Ovary (tissue), 9 donors: ENCODE measurements around the gene EXOC2. TPM values are rescaled to one million over a fixed set of nuclear protein-coding genes. Genes with fewer than 3 reads are reported as not detected.

Experiments
- DNase-seq, 5 donors: peaks; one replicate each; pipeline ENCODE4 v3.0.0-alpha.2; 2019 to 2020
- H3K27ac ChIP-seq, 2 donors: fragments of 200-600 bp; one replicate each; pipeline versions ENCODE4 v1.5.1 to v1.8.0; 2019 to 2022
- H3K27me3 ChIP-seq: fragments of 200-600 bp; one replicate; pipeline ENCODE4 v1.8.0; 2022
- H3K36me3 ChIP-seq: fragments of 200-600 bp; sonication (generic); one replicate; pipeline ENCODE4 v1.5.1; 2019
- H3K4me1 ChIP-seq: one replicate; pipeline ENCODE4 v1.8.1; 2013; ENCODE audit warnings: mild to moderate bottlenecking, moderate library complexity; ENCODE audit not compliant: insufficient read depth
- H3K4me3 ChIP-seq: fragments of 200-600 bp; sonication (generic); one replicate; pipeline ENCODE4 v1.5.1; 2017
- H3K9me3 ChIP-seq, 2 donors: fragments of 200-600 bp in 1 of 2; sonication (generic) in 1 of 2; one replicate each; pipeline versions ENCODE4 v1.5.1 to v1.8.1; 2013 to 2019; ENCODE audit warnings: mild to moderate bottlenecking in 1 of 2, moderate library complexity in 1 of 2
- CTCF ChIP-seq, 3 donors: fragments of 450-650 bp in 2 of 3; fragments of 200-600 bp in 1 of 3; IDR thresholded peaks; one replicate each; pipeline versions ENCODE4 v1.5.1 to v1.8.0; 2016 to 2022; ENCODE audit warnings: antibody characterized with exemption in 3 of 3, mild to moderate bottlenecking in 1 of 3
- EP300 ChIP-seq: sonication (generic); formaldehyde crosslinking; IDR thresholded peaks from one replicate; pipeline ENCODE4 v1.6.1; 2017; ENCODE audit warnings: antibody characterized with exemption
- POLR2A ChIP-seq: fragments of 450-650 bp; IDR thresholded peaks from one replicate; pipeline ENCODE4 v1.6.1; 2017; ENCODE audit warnings: antibody characterized with exemption, mild to moderate bottlenecking, moderate library complexity
- WGBS, 3 donors: extraction: QIAGEN DNeasy Blood & Tissue Kit in 1 of 3; methylation state at CpG; one replicate each; pipeline versions ENCODE4 v1.1.5 to v1.1.7; 2013 to 2017; 5-methylcytosine and 5-hydroxymethylcytosine counted together
- intact Hi-C, 4 donors: fragments of 100-400 bp; cut with DNase I; formaldehyde crosslinking; loops; one replicate each; pipeline versions ENCODE4 v1.11.0 to v1.15.1; 2022 to 2023
- polyA plus RNA-seq, 2 donors: library from polyadenylated mRNA; stranded (reverse); fragments of 200-250 nt in 1 of 2; fragments of 350-450 nt in 1 of 2; fragmentation: Illumina TruSeq in 1 of 2; extraction: RNeasy Lipid Tissue Mini Kit (QIAGEN cat#74804) in 1 of 2; gene quantifications; one replicate each; pipeline ENCODE4 v1.2.3, GENCODE V29; 2013 to 2014
- total RNA-seq, 7 donors: library from RNA; depleted of rRNA in 2 of 7; stranded (reverse); fragments of >200 nt in 2 of 7; fragmentation: NEBNext Ultra II Directional in 3 of 7; extraction: Animal tissue kit (Norgen Biotek cat#: 25700) in 3 of 7; gene quantifications; one replicate each; pipeline versions ENCODE4 v1.1.0 to v1.2.4, GENCODE V29; 2016 to 2023
- donor health status: DM: no; HTN: no; CAD: no; lungs with moderate emphysema.
- donor health status: DM: no; HTN: no; CAD: no.
- donor health status: Bipolar disorder and iron deficiency.
- donor health status: DM: yes; HTN: yes; CAD: no.
- donor health status: DM: no; HTN: no; CAD: no.
- donor health status: DM: yes; HTN: yes; CAD: no.

The EXOC2 gene
- total and polyA plus RNA-seq, 9 donors, result 7.5 to 17.3 (median 14.2) TPM

GRCh38 chr6:622462-622861, 70.5 kb downstream of the EXOC2 start:
- H3K36me3 ChIP-seq, result no peaks in the 10 kb centered on the region
- H3K9me3 ChIP-seq, result no peaks in the 10 kb centered on the region
- no peak overlapping the region for H3K27ac ChIP-seq
- TF ChIP-seq CTCF (IDR thresholded peaks at IDR 0.05) (no peak), POLR2A (no peak), EP300 (no peak)
- H3K27me3 ChIP-seq, result no peaks in the 10 kb centered on the region
- DNase-seq, result no peak
- intact Hi-C loops, result no loop called here
- no peaks in the 10 kb centered on the region for H3K4me1 ChIP-seq
- WGBS, 3 donors, result 65 to 78% (median 75%) methylated on average over 7 of the region's 7 CpGs
- no peak overlapping the region for H3K4me3 ChIP-seq

- Histone ChIP-seq H3K9me3 (no peaks in the 10 kb centered on the region), H3K4me3 (no peak overlapping the region), H3K27me3 (no peaks in the 10 kb centered on the region), H3K4me1 (no peaks in the 10 kb centered on the region), H3K27ac (no peak overlapping the region), H3K36me3 (no peaks in the 10 kb centered on the region)
- intact Hi-C loops, result no loop called here
- 93 to 96% (median 94%) methylated on average over 9 of the region's 9 CpGs for WGBS, 3 donors
- DNase-seq, result no peak
- TF ChIP-seq EP300 (no peak), POLR2A (no peak), CTCF (IDR thresholded peaks at IDR 0.05) (no peak)
Measured at GRCh38 chr6:621931-622330, 71.0 kb downstream of the EXOC2 start.

GRCh38 chr6:620950-621349, 72.0 kb downstream of the EXOC2 start:
- Histone ChIP-seq H3K27me3 (no peaks in the 10 kb centered on the region), H3K27ac (no peak overlapping the region), H3K36me3 (no peaks in the 10 kb centered on the region), H3K9me3 (no peaks in the 10 kb centered on the region), H3K4me1 (no peaks in the 10 kb centered on the region), H3K4me3 (no peak overlapping the region)
- WGBS, 3 donors, result 94 to 99% (median 94%) methylated on average over 4 of the region's 4 CpGs
- TF ChIP-seq POLR2A (no peak), EP300 (no peak), CTCF (IDR thresholded peaks at IDR 0.05) (no peak)
- intact Hi-C loops, result no loop called here
- DNase-seq, result no peak

GRCh38 chr6:620166-620565, 72.8 kb downstream of the EXOC2 start:
- H3K27me3 ChIP-seq, result no peaks in the 10 kb centered on the region
- no peaks in the 10 kb centered on the region for H3K36me3 ChIP-seq
- no peak overlapping the region for H3K4me3 ChIP-seq
- no peak overlapping the region for H3K27ac ChIP-seq
- WGBS, 3 donors, result 96 to 97% (median 96%) methylated on average over 11 of the region's 11 CpGs
- intact Hi-C loops, result no loop called here
- H3K4me1 ChIP-seq, result no peaks in the 10 kb centered on the region
- TF ChIP-seq CTCF (IDR thresholded peaks at IDR 0.05) (no peak), EP300 (no peak), POLR2A (no peak)
- no peak for DNase-seq
- H3K9me3 ChIP-seq, result no peaks in the 10 kb centered on the region
